Adrenal gland (tissue), 12 donors: ENCODE measurements around the gene ITM2C. TPM values are rescaled to one million over a fixed set of nuclear protein-coding genes. Genes with fewer than 3 reads are reported as not detected.

Source experiments
- DNase-seq, 7 donors: peaks; one replicate each; pipeline ENCODE4 v3.0.0-alpha.2; 2019 to 2020
- H3K27ac ChIP-seq, 5 donors: fragments of 200-600 bp; sonication (generic) in 4 of 5; 1 replicate in 3 of 5; 2 replicates in 2 of 5; pipeline versions ENCODE4 v1.5.1 to v1.8.0; 2016 to 2020; ENCODE audit warnings: mild to moderate bottlenecking in 1 of 5
- H3K27me3 ChIP-seq: fragments of 200-600 bp; 2 replicates; pipeline ENCODE4 v1.8.0; 2021
- H3K36me3 ChIP-seq, 2 donors: fragments of 200-600 bp; replicated peaks in 1 of 2; 1 replicate in 1 of 2; 2 replicates in 1 of 2; pipeline versions ENCODE4 v1.5.1 to v1.8.0; 2018 to 2022
- H3K4me1 ChIP-seq, 2 donors: fragments of 200-600 bp; replicated peaks in 1 of 2; 1 replicate in 1 of 2; 2 replicates in 1 of 2; pipeline versions ENCODE4 v1.5.1 to v1.8.0; 2018 to 2021
- H3K4me3 ChIP-seq, 4 donors: fragments of 200-600 bp; sonication (generic) in 3 of 4; one replicate each; pipeline ENCODE4 v1.5.1; 2016 to 2018
- H3K9me3 ChIP-seq, 3 donors: fragments of 200-600 bp; sonication (generic) in 1 of 3; replicated peaks in 1 of 3; 1 replicate in 2 of 3; 2 replicates in 1 of 3; pipeline versions ENCODE4 v1.5.1 to v1.8.0; 2016 to 2021
- POLR2A ChIP-seq, 2 donors: fragments of 450-650 bp; IDR thresholded peaks; one replicate each; pipeline ENCODE4 v1.6.1; 2017; ENCODE audit warnings: antibody characterized with exemption in 2 of 2, mild to moderate bottlenecking in 2 of 2, moderate library complexity in 1 of 2
- WGBS, 4 donors: extraction: QIAGEN DNeasy Blood & Tissue Kit in 2 of 4; methylation state at CpG; one replicate each; pipeline versions ENCODE4 v1.1.5 to v1.1.7; 2013 to 2017; 5-methylcytosine and 5-hydroxymethylcytosine counted together
- intact Hi-C, 2 donors: fragments of 100-400 bp; cut with DNase I; formaldehyde crosslinking; loops; one replicate each; pipeline versions ENCODE4 v1.14.1 to v1.15.0; 2022 to 2023
- polyA plus RNA-seq, 3 donors: library from polyadenylated mRNA; stranded (reverse); fragments of 200-250 nt in 2 of 3; fragments of 350-450 nt in 1 of 3; fragmentation: Illumina TruSeq in 1 of 3; extraction: RNeasy Lipid Tissue Mini Kit (QIAGEN cat#74804) in 1 of 3; gene quantifications; one replicate each; pipeline ENCODE4 v1.2.3, GENCODE V29; 2013 to 2014
- total RNA-seq, 9 donors: library from RNA; depleted of rRNA in 4 of 9; stranded (reverse); fragments of >200 nt in 4 of 9; fragments of 120-200 nt in 1 of 9; fragmentation: NEBNext Ultra II Directional in 1 of 9; extraction: Animal tissue kit (Norgen Biotek cat#: 25700) in 1 of 9; gene quantifications; one replicate each; pipeline versions ENCODE4 v1.1.0 to v1.2.4, GENCODE V29; 2013 to 2023
- TF ChIP-seq, protein P1 (sequence below), 6 experiments: fragments of 450-650 bp in 4 of 6; fragments of 200-600 bp in 2 of 6; sonication (generic) in 1 of 6; IDR thresholded peaks; 1 replicate in 5 of 6; 2 replicates in 1 of 6; pipeline versions ENCODE4 v1.5.1 to v1.8.0; 2016 to 2021; ENCODE audit warnings: antibody characterized with exemption in 6 of 6, mild to moderate bottlenecking in 2 of 6, moderate library complexity in 1 of 6
- donor health status: healthy with polysubstance abuse.
- donor health status: Bipolar disorder and iron deficiency.
- donor health status: DM: yes; HTN: yes; CAD: no.
- donor health status: DM: no; HTN: no; CAD: no.
- donor health status: DM: no; HTN: no; CAD: no.
- donor health status: DM: yes; HTN: yes; CAD: no.

The ITM2C gene
- total and polyA plus RNA-seq, 12 donors: 16.8 to 131 (median 35.6) TPM

DNA sequence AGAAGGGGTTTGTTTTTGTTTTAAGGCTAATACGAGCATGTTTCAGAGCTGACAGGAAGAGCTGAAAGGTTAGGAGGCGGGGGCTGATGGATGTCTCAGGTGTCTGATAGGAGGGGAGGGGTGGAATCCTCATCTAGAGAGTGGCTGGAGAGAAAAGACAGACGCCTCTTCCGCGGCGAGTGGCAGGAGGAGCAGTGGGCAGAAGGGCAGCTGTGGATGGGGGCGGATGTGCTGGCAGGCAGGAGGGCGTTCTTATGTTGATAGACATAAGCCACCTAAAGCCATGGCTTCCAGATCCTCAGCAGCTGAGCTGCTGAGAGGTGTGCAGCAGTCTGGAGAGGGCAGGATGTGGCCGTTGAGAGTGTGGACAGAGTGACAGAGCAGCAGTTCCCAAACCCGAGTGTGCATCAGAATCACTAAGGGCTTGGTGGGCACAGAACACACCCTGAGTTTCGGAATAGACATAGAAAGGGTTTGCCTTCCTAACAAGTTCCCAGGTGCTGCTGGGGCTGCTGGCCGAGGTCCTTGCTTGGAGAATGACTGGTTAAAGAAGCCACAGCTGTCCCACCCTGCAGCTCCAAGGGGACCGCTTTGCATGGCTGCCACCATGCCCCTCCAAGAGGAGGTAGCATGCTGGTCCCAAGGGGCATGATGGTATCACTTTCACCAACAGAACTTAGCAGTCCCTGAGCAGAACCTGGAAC, 3.0 kb upstream of the ITM2C start:
- no peak for TF ChIP-seq POLR2A (IDR thresholded peaks at IDR 0.05)
- TF ChIP-seq, protein P1, sequence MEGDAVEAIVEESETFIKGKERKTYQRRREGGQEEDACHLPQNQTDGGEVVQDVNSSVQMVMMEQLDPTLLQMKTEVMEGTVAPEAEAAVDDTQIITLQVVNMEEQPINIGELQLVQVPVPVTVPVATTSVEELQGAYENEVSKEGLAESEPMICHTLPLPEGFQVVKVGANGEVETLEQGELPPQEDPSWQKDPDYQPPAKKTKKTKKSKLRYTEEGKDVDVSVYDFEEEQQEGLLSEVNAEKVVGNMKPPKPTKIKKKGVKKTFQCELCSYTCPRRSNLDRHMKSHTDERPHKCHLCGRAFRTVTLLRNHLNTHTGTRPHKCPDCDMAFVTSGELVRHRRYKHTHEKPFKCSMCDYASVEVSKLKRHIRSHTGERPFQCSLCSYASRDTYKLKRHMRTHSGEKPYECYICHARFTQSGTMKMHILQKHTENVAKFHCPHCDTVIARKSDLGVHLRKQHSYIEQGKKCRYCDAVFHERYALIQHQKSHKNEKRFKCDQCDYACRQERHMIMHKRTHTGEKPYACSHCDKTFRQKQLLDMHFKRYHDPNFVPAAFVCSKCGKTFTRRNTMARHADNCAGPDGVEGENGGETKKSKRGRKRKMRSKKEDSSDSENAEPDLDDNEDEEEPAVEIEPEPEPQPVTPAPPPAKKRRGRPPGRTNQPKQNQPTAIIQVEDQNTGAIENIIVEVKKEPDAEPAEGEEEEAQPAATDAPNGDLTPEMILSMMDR (IDR thresholded peaks at IDR 0.05): no peak
- 51 to 57% (median 54%) methylated on average over 12 to 13 of the region's 13 CpGs for WGBS, 4 donors
- intact Hi-C loops: no loop called here
- Histone ChIP-seq H3K4me3 (no peak overlapping the region), H3K9me3 (no peaks in the 10 kb centered on the region), H3K27ac (no peak overlapping the region), H3K36me3 (no peaks in the 10 kb centered on the region), H3K27me3 (peaks cover 12% of the 10 kb centered on the region), H3K4me1 (peaks cover 0 to 11% of the 10 kb centered on the region in 2 donors)
- no peak for DNase-seq

DNA sequence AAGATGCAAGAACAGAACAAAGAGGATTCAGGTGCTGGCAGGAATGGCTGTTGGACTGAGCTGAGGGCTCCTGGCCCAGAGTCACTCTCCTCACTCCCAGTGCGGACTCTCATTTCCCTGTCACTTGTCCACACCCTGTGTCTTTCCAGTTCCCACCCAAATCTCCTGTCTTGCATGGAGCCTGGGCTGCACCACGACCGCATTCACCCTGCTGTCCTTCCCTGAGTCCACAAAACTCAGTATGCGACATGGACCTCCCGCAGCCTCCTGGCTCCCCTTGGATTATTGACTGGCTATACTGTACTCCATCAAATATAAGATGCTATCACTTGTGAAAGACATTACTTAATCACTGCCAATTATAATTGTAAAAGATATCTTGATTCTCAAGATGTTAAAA, 2.5 kb upstream of the ITM2C start:
- peaks cover 12% of the 10 kb centered on the region for H3K27me3 ChIP-seq
- DNase-seq: no peak
- TF ChIP-seq, protein P1 (IDR thresholded peaks at IDR 0.05): no peak
- TF ChIP-seq POLR2A (IDR thresholded peaks at IDR 0.05): no peak
- no peak overlapping the region for H3K27ac ChIP-seq
- intact Hi-C loops: no loop called here
- WGBS, 4 donors: 88 to 95% (median 93%) methylated on average over 5 of the region's 5 CpGs
- peaks cover 0 to 11% of the 10 kb centered on the region in 2 donors for H3K4me1 ChIP-seq
- H3K9me3 ChIP-seq: no peaks in the 10 kb centered on the region
- H3K4me3 ChIP-seq: no peak overlapping the region
- H3K36me3 ChIP-seq: no peaks in the 10 kb centered on the region

DNA sequence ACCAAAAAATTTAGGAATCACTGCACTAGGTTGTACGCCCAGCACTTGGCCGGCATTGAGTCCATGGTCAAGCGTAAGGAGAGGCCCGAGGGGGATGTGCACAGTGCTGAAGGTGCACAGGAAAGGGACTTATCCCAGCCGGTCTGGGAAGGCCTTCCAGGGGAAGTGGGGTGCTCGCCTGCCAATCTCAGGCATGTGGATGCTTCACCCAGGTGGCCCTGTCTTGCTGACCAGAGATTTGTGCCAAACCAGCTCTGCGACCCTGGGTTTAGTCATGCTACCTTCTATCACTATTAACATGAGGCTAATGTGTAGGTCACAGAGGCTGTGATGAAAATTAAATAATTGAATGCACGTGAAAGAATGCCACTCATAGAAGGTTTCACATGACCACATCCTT, 1.7 kb upstream of the ITM2C start:
- WGBS, 4 donors: 72 to 78% (median 76%) methylated on average over 7 to 8 of the region's 8 CpGs
- H3K4me1 ChIP-seq: peaks cover 0 to 11% of the 10 kb centered on the region in 2 donors

DNA sequence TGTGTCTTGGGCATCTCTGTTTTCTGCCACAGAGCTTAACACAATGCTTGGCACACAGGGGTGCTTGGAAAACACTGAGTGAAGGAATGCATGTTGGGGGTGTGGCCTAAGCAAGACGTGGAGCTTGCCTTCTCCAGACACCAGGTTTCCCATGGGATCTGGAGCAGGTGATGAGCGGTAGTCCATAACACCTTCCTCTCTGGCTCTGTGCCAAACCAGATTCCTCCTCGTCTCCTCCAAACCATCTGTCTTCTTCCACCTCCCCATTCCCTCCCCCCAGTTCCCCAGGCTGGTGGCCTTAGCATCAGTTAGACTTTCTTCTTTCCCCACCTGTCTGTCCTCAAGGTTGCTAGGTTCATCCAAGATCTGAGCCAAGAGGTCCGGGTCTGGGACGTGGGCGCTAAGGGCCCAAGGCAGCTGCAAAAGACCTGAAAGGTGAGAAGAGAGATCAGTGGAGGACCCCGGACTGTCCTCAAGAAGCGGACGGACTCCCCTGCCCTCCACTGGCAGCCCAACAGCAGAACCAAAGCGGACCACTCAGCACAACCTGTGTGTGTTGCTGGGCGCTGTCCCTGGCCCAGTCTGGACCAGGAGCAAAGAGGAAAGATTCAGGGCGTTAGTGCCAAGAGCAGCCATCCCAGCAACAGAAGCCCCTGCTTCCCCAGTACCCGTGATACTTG, 1.2 kb upstream of the ITM2C start:
- TF ChIP-seq, protein P1 (IDR thresholded peaks at IDR 0.05): no peak
- TF ChIP-seq POLR2A (IDR thresholded peaks at IDR 0.05): no peak
- WGBS, 4 donors: 78 to 88% (median 82%) methylated on average over 11 to 13 of the region's 13 CpGs

More for the DNA sequence above, 1.7 kb upstream of the ITM2C start:
- no peak overlapping the region for H3K27ac ChIP-seq
- intact Hi-C loops: no loop called here
- H3K9me3 ChIP-seq: no peaks in the 10 kb centered on the region
- no peak overlapping the region for H3K4me3 ChIP-seq
- DNase-seq: no peak
- peaks cover 7% of the 10 kb centered on the region for H3K27me3 ChIP-seq
- TF ChIP-seq, protein P1 (IDR thresholded peaks at IDR 0.05): no peak
- no peak for TF ChIP-seq POLR2A (IDR thresholded peaks at IDR 0.05)
- H3K36me3 ChIP-seq: no peaks in the 10 kb centered on the region

More for the DNA sequence above, 1.2 kb upstream of the ITM2C start:
- Histone ChIP-seq H3K9me3 (no peaks in the 10 kb centered on the region), H3K27ac (no peak overlapping the region), H3K4me3 (no peak overlapping the region), H3K4me1 (peaks cover 0 to 11% of the 10 kb centered on the region in 2 donors), H3K27me3 (peaks cover 7% of the 10 kb centered on the region), H3K36me3 (no peaks in the 10 kb centered on the region)
- intact Hi-C loops: no loop called here
- no peak for DNase-seq
